NCI-H128 (cell line): ENCODE results near the gene ZNF804B.

ENCODE experiments used
- DNase-seq: peaks from one replicate; lab custom pipeline; 2025; ENCODE audit not compliant: unreplicated experiment; lab: John Stamatoyannopoulos, UW

The ZNF804B gene

DNA sequence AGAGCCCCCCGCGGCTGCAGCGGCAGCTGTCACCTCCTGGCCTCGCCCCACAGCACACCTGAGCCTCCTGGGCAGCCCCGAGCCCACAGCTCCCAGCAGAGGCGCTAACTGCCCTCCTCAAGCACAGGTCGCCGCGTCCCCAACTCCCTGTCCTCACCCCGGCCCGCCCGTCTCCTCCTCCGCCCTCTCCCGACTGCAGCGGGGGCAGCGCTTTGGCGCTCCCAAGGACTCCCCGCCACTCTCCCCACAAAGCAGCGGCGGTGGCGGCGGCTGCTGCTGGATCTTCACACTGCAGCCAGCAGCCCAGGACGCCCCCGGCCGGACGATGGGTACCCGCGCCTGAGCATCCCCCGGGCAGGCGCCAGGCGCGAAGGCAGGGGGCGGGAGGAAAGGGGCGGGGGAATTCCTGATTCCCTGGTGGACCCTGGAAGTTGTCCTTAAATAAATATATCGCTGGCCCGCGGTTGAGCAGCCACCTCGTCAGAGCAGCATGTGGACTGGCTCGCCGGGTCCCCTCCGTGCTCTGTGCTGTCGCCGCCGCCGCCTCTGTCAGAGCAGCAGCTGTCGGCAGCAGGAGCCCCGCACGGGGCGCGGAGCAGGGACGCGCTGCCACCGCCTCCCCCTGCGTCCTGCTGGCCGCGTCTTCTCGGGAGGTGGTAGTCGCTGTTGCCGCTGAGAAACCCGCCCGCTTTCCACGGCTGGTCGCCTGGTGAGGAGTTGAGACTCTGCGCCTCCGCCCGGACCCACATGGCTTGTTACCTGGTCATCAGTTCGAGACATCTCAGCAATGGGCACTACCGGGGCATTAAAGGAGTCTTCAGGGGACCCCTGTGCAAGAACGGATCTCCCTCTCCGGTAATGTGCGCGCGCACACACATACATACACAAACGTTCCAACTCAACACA is at the start of gene ZNF804B:
Gene ZNF804B (plus strand): TSS at position 471 of the 906 bp plus-strand sequence. CDS start 277 bp downstream, at position 748.
- DNase-seq = no peak

DNA sequence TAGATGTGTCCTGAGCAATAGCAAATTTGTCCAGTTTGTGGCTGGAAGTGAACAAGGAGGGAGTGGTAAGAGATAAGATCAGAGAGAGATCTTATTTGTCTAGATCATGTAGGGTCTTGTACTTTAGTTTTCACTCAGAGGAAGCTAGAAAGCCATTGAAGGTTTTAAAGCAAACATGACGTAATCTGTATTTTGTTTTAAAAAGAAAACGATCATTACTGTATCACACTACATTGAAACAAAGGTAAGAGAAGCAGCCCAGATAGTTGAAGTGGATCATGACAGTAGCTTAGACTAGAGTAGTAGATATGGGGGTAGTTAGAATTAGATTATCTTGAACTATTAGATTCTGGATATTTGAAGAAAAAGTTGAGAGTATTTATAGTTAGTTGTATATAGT is 23.6 kb upstream of the ZNF804B start:
- no peak for DNase-seq

DNA sequence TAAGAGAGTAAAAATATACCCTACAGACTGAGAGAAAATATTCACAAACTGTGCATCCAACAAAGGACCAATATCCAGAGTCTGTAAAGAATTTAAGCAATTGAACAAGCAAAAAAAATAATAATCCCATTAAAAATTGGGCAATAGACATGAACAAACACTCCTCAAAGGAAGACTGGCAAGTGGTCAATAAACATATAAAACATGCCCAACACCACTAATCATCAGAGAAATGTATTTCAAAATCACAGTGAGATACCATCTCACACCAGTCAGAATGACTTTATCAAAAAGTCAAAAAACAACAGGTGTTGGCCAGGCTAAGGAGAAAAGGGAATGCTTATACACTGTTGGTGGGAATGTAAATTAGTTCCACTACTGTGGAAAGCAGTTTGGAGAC is 21.9 kb upstream of the ZNF804B start:
- no peak for DNase-seq

DNA sequence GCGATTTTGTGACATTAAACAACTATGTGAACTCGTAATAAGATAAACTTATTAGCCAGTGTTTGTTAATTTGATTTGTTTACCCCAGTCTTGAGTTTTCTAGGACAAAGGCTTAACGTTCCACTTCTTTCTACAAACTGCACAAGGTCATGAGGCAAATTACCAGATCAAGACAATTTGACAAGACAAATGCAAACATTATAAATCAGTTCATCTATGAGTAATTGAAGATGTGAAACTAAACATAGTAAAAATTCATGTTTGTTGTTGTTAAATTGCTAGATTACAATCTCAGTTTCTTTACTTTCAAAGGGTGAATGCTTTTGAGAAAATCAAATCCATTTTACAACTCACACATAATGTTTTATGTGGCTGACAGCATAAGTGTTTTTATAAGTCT is 13.4 kb upstream of the ZNF804B start:
- no peak for DNase-seq

DNA sequence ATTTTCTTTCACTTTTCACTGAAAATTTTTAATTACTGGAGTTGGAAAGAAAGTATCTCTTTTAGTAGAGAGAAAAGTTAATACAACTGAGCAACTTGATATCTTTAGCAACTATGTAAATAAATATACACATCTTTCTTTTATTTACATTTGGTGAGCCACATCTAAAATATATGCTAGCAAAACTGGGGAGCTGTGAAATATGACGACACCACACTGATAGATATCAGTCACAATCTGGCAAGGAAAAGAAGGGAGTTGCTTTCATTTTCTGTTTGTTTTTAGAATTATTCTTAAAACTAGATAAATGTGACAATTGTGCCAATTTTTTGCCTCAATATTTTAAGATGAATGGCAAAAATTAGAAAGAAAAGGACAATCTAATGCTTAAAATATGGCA is 2.7 kb upstream of the ZNF804B start:
- no peak for DNase-seq

DNA sequence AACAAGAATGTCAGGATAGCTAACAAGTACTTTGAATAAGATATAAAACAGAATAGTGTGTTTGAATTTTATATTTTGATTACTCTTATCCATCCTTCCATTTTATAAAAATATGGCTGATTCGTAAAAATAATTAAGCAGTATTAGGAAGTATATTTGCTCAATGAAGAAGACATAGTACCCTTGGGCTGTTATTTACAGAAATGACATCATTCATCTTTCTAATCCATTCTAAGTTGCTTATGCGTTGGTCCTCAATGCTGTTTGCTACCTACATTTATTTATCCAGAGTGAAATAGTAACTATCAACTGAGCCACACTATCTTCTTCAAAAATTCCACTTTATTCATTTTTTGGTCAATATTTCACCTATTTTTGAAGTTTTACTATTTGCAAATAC is 2.1 kb upstream of the ZNF804B start:
- DNase-seq = no peak

DNA sequence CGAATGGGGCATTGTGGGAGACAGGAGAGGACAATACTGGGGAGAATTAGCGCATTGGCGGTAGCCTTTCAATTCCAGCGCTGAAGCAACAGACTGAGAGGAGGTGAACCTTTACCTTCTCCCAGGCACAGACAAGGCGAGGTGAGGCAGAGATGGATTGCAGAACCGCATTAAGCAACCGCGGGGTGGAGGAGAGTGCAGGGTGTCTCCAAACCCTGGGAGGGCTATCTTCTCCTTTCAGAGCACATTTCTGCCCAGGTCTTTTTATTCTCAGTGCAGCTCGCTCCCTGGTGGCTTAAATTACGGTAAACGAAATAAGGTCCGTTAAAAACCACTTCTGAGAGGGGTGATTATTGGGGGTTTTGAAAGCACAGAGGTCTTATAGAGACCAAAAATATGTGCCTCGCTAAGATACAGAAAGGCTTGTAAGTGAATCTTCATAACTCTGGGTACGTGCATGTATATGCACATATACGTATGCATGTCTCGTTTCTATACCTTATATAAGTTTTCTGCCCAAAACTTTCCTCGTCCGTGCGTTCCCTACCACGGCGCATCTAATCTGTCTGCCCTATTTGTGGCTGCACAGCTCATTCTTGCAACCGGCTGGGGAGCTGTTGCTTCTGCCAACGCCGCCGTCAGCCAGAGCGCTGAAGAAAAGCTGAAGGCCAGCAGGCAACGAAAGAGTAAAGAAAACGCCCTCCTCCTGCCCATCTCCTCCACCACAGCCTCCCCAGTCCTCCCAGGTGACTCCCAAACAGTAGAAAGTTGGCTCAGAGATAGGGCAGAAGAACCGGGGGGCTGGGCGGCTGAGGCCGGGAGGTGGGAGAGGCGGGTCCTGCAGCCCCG is 895 bp upstream of the ZNF804B start:
- DNase-seq = no peak

DNA sequence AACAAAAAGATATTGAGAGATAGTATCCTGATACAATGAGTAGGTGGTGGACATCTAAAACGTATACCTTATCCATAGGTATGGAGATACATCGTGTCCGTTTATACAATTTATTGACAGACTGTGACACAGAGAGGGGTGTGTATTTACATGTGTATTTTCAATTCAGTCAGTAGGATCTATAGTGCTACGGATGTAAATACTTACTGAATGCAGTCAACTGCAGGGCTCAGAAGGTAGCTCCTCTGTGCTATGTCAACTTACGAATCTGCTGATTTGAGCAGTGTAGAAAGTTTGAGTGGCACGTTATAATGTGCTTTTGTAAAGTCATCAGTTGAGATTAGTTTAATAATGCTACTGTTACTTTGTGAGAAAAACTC is 626 bp downstream of the ZNF804B start:
- no peak for DNase-seq

DNA sequence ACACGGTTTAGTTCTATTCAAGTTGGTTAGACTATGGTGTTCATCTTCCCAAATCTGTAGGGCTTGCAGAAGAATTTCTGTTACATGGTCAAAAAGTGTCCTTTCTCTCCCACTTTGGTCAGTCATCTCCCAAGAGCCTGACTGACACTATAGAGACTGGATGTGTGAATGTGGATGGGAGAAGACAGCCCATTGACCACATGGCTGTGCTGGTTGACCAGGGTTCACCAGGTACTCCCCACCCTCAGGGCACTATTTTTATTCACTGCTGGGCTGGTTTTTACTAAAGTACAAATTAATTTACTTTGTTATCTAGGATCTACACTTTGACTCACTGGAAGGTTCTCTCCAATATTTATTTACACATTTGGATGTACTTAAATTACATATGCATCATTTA is 2.3 kb downstream of the ZNF804B start:
- DNase-seq = no peak

DNA sequence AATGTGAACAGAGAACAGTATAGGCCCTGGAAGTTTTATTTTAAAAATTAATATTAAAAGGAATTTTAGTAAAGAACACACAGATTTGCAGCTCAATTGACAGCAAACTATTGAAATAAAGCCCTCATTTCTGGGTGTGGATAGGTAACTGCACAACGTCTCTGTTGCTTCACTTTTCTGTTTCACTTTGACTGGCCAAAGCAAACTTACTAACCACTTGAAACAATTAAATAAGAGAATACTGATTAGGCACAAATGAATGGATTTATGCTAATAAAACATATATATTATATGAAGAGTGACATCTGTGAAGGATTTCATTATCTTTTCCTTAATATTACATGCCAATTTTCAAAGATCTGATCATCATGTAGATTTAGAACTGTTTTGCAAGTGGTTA is 11.9 kb downstream of the ZNF804B start:
- no peak for DNase-seq

DNA sequence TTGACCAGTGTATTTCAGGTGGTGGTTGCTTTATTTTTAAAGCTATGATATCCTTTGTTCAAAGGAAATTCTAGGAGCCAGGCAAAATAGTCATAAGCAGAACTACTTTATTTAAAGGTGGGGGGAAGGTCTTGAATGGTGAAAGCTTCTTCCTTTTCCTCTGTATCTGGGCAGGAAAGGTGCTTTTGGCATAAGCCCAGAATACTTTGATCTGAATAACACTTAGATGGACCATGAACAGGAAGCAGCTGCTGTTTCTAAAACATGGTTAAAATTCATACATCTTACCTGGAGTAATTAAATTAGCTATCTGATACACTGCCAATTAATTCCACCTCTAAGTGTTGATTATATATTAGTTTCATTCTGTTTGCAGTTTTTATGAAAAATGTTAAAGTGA is 13.3 kb downstream of the ZNF804B start:
- no peak for DNase-seq

DNA sequence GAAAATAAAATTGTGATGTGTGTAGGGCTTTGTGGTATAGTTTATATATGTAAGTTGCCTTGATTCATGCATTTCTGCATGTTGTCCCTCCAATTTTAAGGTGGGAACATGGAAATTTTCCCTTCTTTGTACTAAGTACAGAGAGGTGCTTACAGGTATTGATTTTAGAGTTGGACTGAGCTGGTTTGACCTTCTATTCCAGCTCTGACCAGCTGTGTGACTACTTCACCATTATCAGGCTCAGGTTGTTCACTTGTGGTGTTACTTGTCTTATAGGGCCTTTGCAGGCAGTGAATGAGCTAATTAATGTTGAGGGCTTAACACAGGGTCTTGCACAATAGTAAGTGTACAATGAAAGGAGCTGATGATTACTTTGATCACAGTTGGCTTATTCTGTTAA is 16.3 kb downstream of the ZNF804B start:
- no peak for DNase-seq

DNA sequence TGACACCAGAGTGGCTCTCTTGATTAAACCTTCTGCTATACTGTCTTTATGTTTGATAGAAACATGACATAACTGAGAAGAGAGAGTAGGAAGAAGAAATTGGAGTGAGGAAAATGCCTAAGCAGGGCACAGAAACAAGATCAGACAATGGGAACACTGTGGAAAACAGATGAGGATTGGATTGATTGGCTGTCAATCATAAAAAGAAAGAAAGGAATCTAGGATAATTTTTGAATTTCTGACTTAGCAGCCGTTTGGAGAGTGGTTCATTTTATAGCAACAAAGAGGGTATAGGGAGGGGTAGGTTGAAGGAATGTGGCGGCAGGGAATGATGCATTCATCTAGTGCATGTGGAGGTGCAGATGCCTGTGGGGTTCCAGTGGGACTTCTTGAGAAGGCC is 28.3 kb downstream of the ZNF804B start:
- no peak for DNase-seq

DNA sequence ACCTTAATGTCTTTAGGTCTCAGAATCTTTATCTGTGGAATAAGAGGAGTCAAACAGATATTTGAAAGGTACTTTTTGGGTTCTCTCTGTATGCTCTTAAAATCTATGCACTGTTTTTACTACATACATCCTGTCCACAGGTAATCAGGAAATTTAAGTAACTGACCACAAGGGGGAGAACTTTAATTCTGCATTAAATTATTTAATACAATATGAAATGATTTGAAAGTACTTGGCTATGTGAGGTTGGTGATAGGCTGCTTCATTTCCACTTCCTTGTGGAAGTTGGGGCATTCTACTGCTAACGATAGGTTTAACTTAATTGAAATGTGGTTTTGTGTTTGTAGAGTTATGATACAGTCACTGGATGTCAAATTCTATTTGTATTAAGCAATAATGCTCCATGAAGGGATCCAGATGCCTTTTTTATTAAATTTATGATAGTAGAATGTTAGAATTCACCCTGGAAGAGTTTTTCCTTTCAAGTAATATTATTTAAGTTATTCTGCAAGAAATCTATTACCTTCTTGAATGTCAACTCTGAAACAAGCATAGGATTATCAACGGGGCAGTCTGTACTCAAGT is 30.1 kb downstream of the ZNF804B start:
- no peak for DNase-seq

DNA sequence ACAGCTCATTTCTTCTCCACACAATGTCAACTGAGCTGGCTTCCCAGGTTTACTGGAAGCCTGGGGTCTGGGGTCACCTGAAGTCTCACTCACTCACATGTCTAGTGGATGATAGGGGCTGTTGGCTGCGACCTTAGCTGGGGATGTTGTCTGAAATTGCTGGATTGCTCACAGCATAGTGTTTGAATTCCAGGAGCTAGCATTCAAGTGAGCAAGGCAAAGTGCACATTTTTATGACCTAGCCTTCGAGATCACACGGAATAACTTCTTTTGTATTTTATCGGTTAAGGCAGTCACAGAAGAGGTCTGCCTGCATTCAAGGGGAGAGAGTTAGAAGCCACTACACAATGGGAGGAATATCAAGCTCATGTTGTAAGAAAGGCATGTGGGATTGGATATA is 32.4 kb downstream of the ZNF804B start:
- no peak for DNase-seq

DNA sequence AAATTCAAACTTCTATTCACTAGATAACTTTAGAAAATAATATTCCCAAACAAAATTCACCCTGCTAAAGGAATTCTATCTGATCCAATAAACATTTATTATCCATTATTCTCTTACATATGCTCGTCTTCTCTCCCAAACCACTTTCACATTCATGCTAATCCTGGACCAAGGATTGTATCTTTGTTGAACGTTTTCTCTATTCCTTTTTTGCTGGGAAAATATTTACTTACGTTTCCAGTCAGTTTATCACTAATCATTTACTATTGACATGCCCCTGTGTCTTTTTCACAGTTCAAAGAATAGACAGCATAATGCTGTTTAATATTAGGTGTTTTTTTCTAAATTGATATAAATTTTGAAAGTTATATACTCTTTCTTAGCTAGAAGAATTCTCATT is 32.9 kb downstream of the ZNF804B start:
- no peak for DNase-seq

DNA sequence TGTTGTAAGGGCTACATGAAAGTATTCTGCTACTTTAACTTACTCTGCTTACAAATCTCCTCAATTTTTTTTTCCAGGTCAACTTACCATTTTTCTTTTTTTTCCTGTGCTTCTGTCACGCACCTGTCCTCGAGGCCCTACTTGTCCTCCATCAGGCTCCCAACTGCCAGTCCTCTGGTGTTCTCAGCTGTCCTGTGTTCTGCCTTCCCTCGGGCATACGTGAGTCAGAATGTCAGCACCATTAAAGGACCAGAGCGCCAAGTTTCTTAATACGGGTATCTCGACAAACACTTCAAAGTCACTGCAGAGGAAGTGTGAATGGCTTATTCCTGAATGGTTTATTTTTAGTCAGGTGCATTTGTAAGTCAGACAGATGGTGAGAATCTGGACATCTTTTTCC is 36.1 kb downstream of the ZNF804B start, which contains the start of gene TEX47:
Gene TEX47 (minus strand): TSS at position 185 of the 400 bp plus-strand sequence. CDS start 795 bp downstream, outside the sequence.
- DNase-seq = no peak

DNA sequence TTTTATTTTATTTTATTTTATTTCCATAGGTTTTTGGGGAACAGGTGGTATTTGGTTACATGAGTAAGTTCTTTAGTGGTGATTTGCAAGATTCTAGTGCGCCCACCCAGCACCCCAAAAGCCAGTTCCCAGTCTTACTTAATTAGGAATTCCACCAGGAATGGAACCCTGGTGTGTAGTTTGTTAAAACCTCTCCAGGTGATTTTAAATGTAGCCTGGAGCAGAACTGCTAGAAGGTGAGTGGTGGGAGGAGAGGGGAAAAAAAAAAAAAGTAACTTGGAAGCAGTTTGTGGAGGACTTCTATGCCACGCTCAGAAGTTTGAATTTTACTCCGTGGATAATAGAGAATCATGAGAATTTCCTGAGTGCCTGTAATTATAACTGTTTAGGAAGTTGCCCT is 41.5 kb downstream of the ZNF804B start:
- no peak for DNase-seq

DNA sequence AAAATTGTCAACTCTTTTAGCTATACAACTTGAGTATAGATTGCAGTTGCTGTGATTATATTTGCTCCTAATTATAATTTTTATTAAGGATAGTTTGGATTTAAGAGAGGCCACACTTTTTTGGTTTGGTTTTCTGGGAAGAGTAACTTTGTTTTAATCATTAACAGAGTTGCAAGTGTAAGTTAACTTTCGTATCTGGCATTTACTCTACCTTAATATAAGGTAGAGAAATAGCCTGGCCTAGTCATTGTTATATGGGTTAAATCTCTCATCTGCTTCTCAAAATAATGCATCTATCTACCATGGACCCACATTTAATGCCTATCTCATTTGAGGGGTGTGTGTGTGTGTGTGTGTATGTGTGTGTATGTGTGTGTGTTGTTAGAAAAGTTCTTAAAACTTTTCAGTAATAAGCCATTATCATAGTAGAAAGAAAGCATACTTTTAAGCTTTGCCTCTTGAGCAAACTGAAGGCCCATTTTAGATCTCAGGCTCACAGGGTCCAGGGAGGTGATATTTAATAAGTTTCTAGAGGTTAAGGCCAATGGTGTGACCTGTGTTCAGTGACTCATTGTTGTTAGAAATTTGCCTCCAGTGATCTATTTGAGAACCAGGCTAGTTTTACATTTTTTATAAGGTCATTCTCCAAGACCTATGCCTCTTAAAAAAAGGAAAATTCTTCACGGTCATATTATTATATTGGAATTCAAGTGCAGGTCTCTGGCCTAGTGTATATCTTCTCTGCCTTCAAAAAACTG is 47.0 kb downstream of the ZNF804B start:
- no peak for DNase-seq

DNA sequence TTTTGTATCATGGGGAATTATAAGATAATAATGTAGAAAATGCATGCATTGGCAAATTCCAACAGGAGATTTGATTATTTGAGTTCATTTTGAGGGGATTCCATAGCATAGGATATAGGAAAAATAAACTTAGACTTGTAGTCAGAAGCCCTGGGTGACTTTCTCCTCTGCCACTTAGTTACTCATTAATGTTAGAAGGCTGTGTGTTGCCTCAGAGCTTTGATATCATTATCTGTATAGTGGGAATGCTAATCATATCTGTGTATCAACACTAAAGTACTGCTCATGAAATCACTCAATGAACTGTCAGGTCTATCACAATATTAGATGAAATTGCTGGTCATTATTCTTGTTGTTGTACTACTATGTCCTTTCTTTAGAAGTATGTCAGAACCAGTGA is 59.1 kb downstream of the ZNF804B start:
- DNase-seq = no peak

DNA sequence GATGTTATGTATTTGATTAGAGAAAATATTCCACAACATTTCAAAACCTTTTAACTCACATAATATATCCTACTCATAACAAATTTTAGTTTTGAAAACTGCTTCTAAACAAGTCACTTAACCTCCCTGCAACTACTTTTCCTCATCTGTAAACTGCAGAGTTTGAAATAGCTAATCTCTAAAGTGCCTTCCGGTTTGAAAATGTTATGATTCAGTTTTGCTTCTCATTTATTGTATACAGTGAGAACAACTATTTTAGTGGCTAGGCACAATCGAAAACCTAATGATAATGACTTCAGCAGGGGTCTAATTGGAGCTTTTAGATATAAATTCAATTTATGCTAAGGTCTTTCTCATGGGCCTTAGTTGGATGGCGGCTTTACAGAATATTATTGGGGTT is 66.7 kb downstream of the ZNF804B start:
- DNase-seq = no peak
